Neural progenitor cell (in vitro differentiated cells): ENCODE data around the gene NCKAP5.

ENCODE experiments used
- CTCF ChIP-seq: fragments of 200-600 bp; sonication (generic); IDR thresholded peaks from 2 replicates; pipeline ENCODE4 v1.5.1; 2017; ENCODE audit warnings: antibody characterized with exemption, mild to moderate bottlenecking
- EZH2 ChIP-seq: fragments of 200-600 bp; sonication (generic); IDR thresholded peaks from 2 replicates; pipeline ENCODE4 v1.6.1; 2017; ENCODE audit warnings: antibody characterized with exemption, mild to moderate bottlenecking, moderate library complexity
- EZH2phosphoT487 ChIP-seq: fragments of 200-600 bp; sonication (generic); IDR thresholded peaks from 2 replicates; pipeline ENCODE4 v1.6.1; 2017; ENCODE audit warnings: antibody characterized with exemption

GRCh38 chr2:132991471-132992045, 576.7 kb downstream of the NCKAP5 start:
- TF ChIP-seq EZH2phosphoT487 (no peak), CTCF (no peak), EZH2 (no peak)
